HepG2 (cell line): ENCODE results near the gene ELAPOR1.
A peak's percentile ranks its signal among the peaks of the same experiment; 100 is the strongest.

Source experiments
- CBX5 ChIP-seq: sonication (generic); formaldehyde crosslinking; IDR thresholded peaks from 2 replicates; pipeline ENCODE4 v1.4.0; 2020; ENCODE audit warnings: missing genetic modification reagents, borderline replicate concordance
- CHCHD3 ChIP-seq: sonication (generic); formaldehyde crosslinking; IDR thresholded peaks from 2 replicates; pipeline ENCODE4 v1.8.0; 2022; ENCODE audit warnings: mild to moderate bottlenecking, missing genetic modification reagents, moderate library complexity
- GABPA ChIP-seq, 2 experiments: IDR thresholded peaks; 2 replicates each; pipeline ENCODE4 v1.6.1; 2011 to 2016; ENCODE audit warnings: low read depth in 2 of 2, low read length in 1 of 2, missing biosample characterization in 1 of 2, missing genetic modification characterization in 1 of 2
- KAT7 ChIP-seq: IDR thresholded peaks from 2 replicates; pipeline ENCODE4 v1.6.1; 2018; ENCODE audit warnings: borderline replicate concordance, missing compliant biosample characterization
- TOE1 ChIP-seq: sonication (generic); formaldehyde crosslinking; IDR thresholded peaks from 2 replicates; pipeline ENCODE4 v1.4.0; 2020; ENCODE audit warnings: mild to moderate bottlenecking, missing genetic modification reagents
- UBTF ChIP-seq: sonication (generic); formaldehyde crosslinking; IDR thresholded peaks from 2 replicates; pipeline ENCODE4 v1.4.0; 2020; ENCODE audit warnings: mild to moderate bottlenecking, missing genetic modification reagents
- ZBTB21 ChIP-seq: sonication (generic); formaldehyde crosslinking; IDR thresholded peaks from 2 replicates; pipeline ENCODE4 v1.4.0; 2020; ENCODE audit warnings: missing genetic modification reagents
- ZNF446 ChIP-seq: sonication (generic); formaldehyde crosslinking; IDR thresholded peaks from 2 replicates; pipeline ENCODE4 v1.5.0; 2020; ENCODE audit warnings: mild to moderate bottlenecking, missing genetic modification reagents
- ZNF570 ChIP-seq: sonication (generic); formaldehyde crosslinking; IDR thresholded peaks from 2 replicates; pipeline ENCODE4 v1.4.0; 2020; ENCODE audit warnings: mild to moderate bottlenecking, missing genetic modification reagents, borderline replicate concordance
- ZSCAN5A ChIP-seq: sonication (generic); formaldehyde crosslinking; IDR thresholded peaks from 2 replicates; pipeline ENCODE4 v1.8.0; 2022; ENCODE audit warnings: mild to moderate bottlenecking, missing genetic modification reagents, borderline replicate concordance
- ZSCAN9 ChIP-seq: IDR thresholded peaks from 2 replicates; pipeline ENCODE4 v1.6.1; 2016; ENCODE audit warnings: borderline replicate concordance
- TF ChIP-seq, protein P1 (sequence below): IDR thresholded peaks from 2 replicates; pipeline ENCODE4 v1.6.1; 2012; ENCODE audit warnings: low read depth, low read length, improper control_type of control experiment
- TF ChIP-seq, protein P2 (sequence below): sonication (generic); formaldehyde crosslinking; IDR thresholded peaks from 2 replicates; pipeline ENCODE4 v1.5.0; 2020; ENCODE audit warnings: mild to moderate bottlenecking, missing genetic modification reagents, borderline replicate concordance
- TF ChIP-seq, protein P3 (sequence below): sonication (generic); formaldehyde crosslinking; IDR thresholded peaks from 2 replicates; pipeline ENCODE4 v1.5.0; 2020; ENCODE audit warnings: mild to moderate bottlenecking, missing genetic modification reagents, moderate library complexity

GRCh38 chr1:109090196-109091077, 23.5 kb upstream of the ELAPOR1 start, which contains the start of gene TMEM167B:
- TF ChIP-seq GABPA (IDR thresholded peaks at IDR 0.05; ENCODE audit: low read depth, low read length) (peak; percentile 44), GABPA (CRISPR knock-in tag; IDR thresholded peaks at IDR 0.05; ENCODE audit: low read depth) (peak; percentile 74), KAT7 (peak; percentile 76; the same call in 1 of the 2 replicates), ZSCAN5A (CRISPR knock-in tag) (peak; percentile 55; the same call in 1 of the 2 replicates), ZNF446 (no peak), CHCHD3 (CRISPR knock-in tag) (no peak; the same call in 1 of the 2 replicates), ZSCAN9 (peak; percentile 75), CBX5 (CRISPR knock-in tag) (peak; percentile 92; the same call in 1 of the 2 replicates), ZBTB21 (CRISPR knock-in tag) (peak; percentile 50; the same call in 1 of the 2 replicates), ZNF570 (0 out of 2 replicates have a peak, but pooled peaks have one; percentile 76), UBTF (CRISPR knock-in tag) (peak; percentile 80), TOE1 (CRISPR knock-in tag) (peak; percentile 93; the same call in 1 of the 2 replicates)
- TF ChIP-seq, protein P1, sequence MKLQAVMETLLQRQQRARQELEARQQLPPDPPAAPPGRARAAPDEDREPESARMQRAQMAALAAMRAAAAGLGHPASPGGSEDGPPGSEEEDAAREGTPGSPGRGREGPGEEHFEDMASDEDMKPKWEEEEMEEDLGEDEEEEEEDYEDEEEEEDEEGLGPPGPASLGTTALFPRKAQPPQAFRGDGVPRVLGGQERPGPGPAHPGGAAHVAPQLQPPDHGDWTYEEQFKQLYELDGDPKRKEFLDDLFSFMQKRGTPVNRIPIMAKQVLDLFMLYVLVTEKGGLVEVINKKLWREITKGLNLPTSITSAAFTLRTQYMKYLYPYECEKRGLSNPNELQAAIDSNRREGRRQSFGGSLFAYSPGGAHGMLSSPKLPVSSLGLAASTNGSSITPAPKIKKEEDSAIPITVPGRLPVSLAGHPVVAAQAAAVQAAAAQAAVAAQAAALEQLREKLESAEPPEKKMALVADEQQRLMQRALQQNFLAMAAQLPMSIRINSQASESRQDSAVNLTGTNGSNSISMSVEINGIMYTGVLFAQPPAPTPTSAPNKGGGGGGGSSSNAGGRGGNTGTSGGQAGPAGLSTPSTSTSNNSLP: peak; percentile 38; the same call in 1 of the 2 replicates
- TF ChIP-seq, protein P2, sequence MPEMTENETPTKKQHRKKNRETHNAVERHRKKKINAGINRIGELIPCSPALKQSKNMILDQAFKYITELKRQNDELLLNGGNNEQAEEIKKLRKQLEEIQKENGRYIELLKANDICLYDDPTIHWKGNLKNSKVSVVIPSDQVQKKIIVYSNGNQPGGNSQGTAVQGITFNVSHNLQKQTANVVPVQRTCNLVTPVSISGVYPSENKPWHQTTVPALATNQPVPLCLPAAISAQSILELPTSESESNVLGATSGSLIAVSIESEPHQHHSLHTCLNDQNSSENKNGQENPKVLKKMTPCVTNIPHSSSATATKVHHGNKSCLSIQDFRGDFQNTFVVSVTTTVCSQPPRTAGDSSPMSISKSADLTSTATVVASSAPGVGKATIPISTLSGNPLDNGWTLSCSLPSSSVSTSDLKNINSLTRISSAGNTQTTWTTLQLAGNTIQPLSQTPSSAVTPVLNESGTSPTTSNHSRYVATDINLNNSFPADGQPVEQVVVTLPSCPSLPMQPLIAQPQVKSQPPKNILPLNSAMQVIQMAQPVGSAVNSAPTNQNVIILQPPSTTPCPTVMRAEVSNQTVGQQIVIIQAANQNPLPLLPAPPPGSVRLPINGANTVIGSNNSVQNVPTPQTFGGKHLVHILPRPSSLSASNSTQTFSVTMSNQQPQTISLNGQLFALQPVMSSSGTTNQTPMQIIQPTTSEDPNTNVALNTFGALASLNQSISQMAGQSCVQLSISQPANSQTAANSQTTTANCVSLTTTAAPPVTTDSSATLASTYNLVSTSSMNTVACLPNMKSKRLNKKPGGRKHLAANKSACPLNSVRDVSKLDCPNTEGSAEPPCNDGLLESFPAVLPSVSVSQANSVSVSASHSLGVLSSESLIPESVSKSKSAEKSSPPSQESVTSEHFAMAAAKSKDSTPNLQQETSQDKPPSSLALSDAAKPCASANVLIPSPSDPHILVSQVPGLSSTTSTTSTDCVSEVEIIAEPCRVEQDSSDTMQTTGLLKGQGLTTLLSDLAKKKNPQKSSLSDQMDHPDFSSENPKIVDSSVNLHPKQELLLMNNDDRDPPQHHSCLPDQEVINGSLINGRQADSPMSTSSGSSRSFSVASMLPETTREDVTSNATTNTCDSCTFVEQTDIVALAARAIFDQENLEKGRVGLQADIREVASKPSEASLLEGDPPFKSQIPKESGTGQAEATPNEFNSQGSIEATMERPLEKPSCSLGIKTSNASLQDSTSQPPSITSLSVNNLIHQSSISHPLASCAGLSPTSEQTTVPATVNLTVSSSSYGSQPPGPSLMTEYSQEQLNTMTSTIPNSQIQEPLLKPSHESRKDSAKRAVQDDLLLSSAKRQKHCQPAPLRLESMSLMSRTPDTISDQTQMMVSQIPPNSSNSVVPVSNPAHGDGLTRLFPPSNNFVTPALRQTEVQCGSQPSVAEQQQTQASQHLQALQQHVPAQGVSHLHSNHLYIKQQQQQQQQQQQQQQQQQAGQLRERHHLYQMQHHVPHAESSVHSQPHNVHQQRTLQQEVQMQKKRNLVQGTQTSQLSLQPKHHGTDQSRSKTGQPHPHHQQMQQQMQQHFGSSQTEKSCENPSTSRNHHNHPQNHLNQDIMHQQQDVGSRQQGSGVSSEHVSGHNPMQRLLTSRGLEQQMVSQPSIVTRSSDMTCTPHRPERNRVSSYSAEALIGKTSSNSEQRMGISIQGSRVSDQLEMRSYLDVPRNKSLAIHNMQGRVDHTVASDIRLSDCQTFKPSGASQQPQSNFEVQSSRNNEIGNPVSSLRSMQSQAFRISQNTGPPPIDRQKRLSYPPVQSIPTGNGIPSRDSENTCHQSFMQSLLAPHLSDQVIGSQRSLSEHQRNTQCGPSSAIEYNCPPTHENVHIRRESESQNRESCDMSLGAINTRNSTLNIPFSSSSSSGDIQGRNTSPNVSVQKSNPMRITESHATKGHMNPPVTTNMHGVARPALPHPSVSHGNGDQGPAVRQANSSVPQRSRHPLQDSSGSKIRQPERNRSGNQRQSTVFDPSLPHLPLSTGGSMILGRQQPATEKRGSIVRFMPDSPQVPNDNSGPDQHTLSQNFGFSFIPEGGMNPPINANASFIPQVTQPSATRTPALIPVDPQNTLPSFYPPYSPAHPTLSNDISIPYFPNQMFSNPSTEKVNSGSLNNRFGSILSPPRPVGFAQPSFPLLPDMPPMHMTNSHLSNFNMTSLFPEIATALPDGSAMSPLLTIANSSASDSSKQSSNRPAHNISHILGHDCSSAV (CRISPR knock-in tag): 0 out of 2 replicates have a peak, but pooled peaks have one; percentile 66
- TF ChIP-seq, protein P3, sequence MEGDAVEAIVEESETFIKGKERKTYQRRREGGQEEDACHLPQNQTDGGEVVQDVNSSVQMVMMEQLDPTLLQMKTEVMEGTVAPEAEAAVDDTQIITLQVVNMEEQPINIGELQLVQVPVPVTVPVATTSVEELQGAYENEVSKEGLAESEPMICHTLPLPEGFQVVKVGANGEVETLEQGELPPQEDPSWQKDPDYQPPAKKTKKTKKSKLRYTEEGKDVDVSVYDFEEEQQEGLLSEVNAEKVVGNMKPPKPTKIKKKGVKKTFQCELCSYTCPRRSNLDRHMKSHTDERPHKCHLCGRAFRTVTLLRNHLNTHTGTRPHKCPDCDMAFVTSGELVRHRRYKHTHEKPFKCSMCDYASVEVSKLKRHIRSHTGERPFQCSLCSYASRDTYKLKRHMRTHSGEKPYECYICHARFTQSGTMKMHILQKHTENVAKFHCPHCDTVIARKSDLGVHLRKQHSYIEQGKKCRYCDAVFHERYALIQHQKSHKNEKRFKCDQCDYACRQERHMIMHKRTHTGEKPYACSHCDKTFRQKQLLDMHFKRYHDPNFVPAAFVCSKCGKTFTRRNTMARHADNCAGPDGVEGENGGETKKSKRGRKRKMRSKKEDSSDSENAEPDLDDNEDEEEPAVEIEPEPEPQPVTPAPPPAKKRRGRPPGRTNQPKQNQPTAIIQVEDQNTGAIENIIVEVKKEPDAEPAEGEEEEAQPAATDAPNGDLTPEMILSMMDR (CRISPR knock-in tag): peak; percentile 27; the same call in 1 of the 2 replicates
